HepG2 (cell line): ENCODE measurements around the gene GFRA1. TPM values are rescaled to one million over a fixed set of nuclear protein-coding genes. Genes with fewer than 3 reads are reported as not detected.

ENCODE experiments used
- ATAC-seq: fragments of 200-7000 bp; cut with Tn5 transposase; 3 replicates; pipeline ENCODE4 v1.9.1; 2020; ENCODE audit warnings: mild to moderate bottlenecking, moderate library complexity
- BruUV-seq: library from RNA; stranded (reverse); fragments of 400-500 nt; replicated peaks from 2 replicates; lab custom pipeline; 2021; lab: Mats Ljungman, UMichigan
- CTCF ChIA-PET: fragments of 300-600 bp; formaldehyde crosslinking; extraction: SDS; loops from one replicate; lab custom pipeline; 2021; ENCODE audit warnings: low total read pairs, inconsistent platforms, low intra/inter-chr PET ratio; lab: Yijun Ruan, JAX
- POLR2A ChIA-PET: fragments of 350-600 bp; sonication (Branson Sonifier 250); formaldehyde crosslinking; loops from one replicate; lab custom pipeline; 2020; ENCODE audit warnings: antibody characterized with exemption, inconsistent platforms; lab: Yijun Ruan, JAX
- DNase-seq: peaks from one replicate; pipeline ENCODE4 v3.0.0-alpha.2; 2015; ENCODE audit warnings: low spot score
- FAIRE-seq: peaks from 3 replicates; lab custom pipeline; 2011; peaks lifted over from hg19 to GRCh38; lab: Jason Lieb, UNC
- H2AFZ ChIP-seq: one replicate; pipeline ENCODE4 v1.6.1; 2011; ENCODE audit warnings: low read length, inconsistent platforms
- H3K27ac ChIP-seq: fragments of 300-600 bp; 3 replicates; pipeline ENCODE4 v1.8.0; 2011; ENCODE audit warnings: mixed run types, mild to moderate bottlenecking, mixed read lengths, low read length, inconsistent platforms; ENCODE audit not compliant: insufficient read depth; ENCODE audit errors: extremely low read length
- H3K27me3 ChIP-seq, 2 experiments: fragments of 200-600 bp in 1 of 2; 2 replicates in 1 of 2; 3 replicates in 1 of 2; pipeline versions ENCODE4 v1.6.0 to v1.8.0; 2011; ENCODE audit warnings: low read length in 2 of 2, mild to moderate bottlenecking in 2 of 2, moderate library complexity in 2 of 2, inconsistent platforms in 1 of 2; ENCODE audit not compliant: insufficient read depth in 2 of 2, control insufficient read depth in 1 of 2
- H3K36me3 ChIP-seq, 2 experiments: fragments of 200-600 bp in 1 of 2; replicated peaks in 1 of 2; 2 replicates in 1 of 2; 3 replicates in 1 of 2; pipeline versions ENCODE4 v1.5.1 to v1.8.0; 2011; ENCODE audit warnings: low read length in 2 of 2, inconsistent platforms in 1 of 2; ENCODE audit not compliant: insufficient read depth in 2 of 2, control insufficient read depth in 1 of 2
- H3K4me1 ChIP-seq: 2 replicates; pipeline ENCODE4 v1.5.1; 2012; ENCODE audit warnings: low read length, inconsistent platforms; ENCODE audit not compliant: insufficient read depth
- H3K4me2 ChIP-seq: 2 replicates; pipeline ENCODE4 v1.6.0; 2011; ENCODE audit warnings: low read depth, low read length, inconsistent platforms
- H3K4me3 ChIP-seq, 3 experiments: fragments of 200-600 bp in 1 of 3; sonication (generic), shearing (Covaris generic) in 1 of 3; replicated peaks in 1 of 3; 2 replicates each; pipeline ENCODE4 v1.5.1; 2011 to 2016; ENCODE audit warnings: low read length in 3 of 3, inconsistent platforms in 2 of 3, low read depth in 2 of 3, mild to moderate bottlenecking in 2 of 3, control low read depth in 1 of 3, mixed read lengths in 1 of 3; ENCODE audit not compliant: insufficient read depth in 1 of 3
- H3K79me2 ChIP-seq: one replicate; pipeline ENCODE4 v1.6.1; 2011; ENCODE audit warnings: low read length, inconsistent platforms; ENCODE audit not compliant: insufficient read depth
- H3K9ac ChIP-seq: 2 replicates; pipeline ENCODE4 v1.6.0; 2011; ENCODE audit warnings: mild to moderate bottlenecking, low read depth, low read length, inconsistent platforms; ENCODE audit not compliant: insufficient read depth
- H3K9me3 ChIP-seq: 2 replicates; pipeline ENCODE4 v1.5.1; 2012; ENCODE audit warnings: mild to moderate bottlenecking, low read length
- H4K20me1 ChIP-seq: 2 replicates; pipeline ENCODE4 v1.6.0; 2011; ENCODE audit warnings: inconsistent platforms, mild to moderate bottlenecking, low read length, moderate library complexity; ENCODE audit not compliant: insufficient read depth
- DNMT3B ChIP-seq: conservative IDR thresholded peaks from 2 replicates; pipeline ENCODE4 v1.6.1; 2016; ENCODE audit warnings: missing biosample characterization, control low read depth
- FOXO4 ChIP-seq: sonication (generic); formaldehyde crosslinking; conservative IDR thresholded peaks from 2 replicates; pipeline ENCODE4 v1.8.1; 2023; ENCODE audit warnings: missing genetic modification reagents
- GATA4 ChIP-seq: sonication (generic); IDR thresholded peaks from 2 replicates; pipeline ENCODE4 v1.6.1; 2016; ENCODE audit warnings: antibody characterized with exemption, low read depth, borderline replicate concordance
- HDAC1 ChIP-seq: sonication (generic); formaldehyde crosslinking; IDR thresholded peaks from 2 replicates; pipeline ENCODE4 v1.5.1; 2020; ENCODE audit warnings: mild to moderate bottlenecking, missing genetic modification reagents
- PAX8 ChIP-seq: sonication (generic); formaldehyde crosslinking; IDR thresholded peaks from 2 replicates; pipeline ENCODE4 v1.8.0; 2022; ENCODE audit warnings: mild to moderate bottlenecking, missing genetic modification reagents, borderline replicate concordance
- PTBP1 ChIP-seq: fragments of 200-400 bp; formaldehyde crosslinking; IDR thresholded peaks from 2 replicates; pipeline ENCODE4 v1.6.1; 2018; ENCODE audit warnings: low read length, low read depth; ENCODE audit not compliant: poor library complexity, severe bottlenecking
- RFXANK ChIP-seq: IDR thresholded peaks from 2 replicates; pipeline ENCODE4 v1.6.1; 2016
- SP4 ChIP-seq: sonication (generic); formaldehyde crosslinking; IDR thresholded peaks from 2 replicates; pipeline ENCODE4 v1.8.1; 2023; ENCODE audit warnings: mild to moderate bottlenecking, missing genetic modification reagents
- ZNF124 ChIP-seq: sonication (generic); formaldehyde crosslinking; IDR thresholded peaks from 2 replicates; pipeline ENCODE4 v1.4.0; 2020; ENCODE audit warnings: missing genetic modification reagents
- ZNF263 ChIP-seq: sonication (generic); formaldehyde crosslinking; IDR thresholded peaks from 2 replicates; pipeline ENCODE4 v1.4.0; 2020; ENCODE audit warnings: missing genetic modification reagents
- ZNF296 ChIP-seq: sonication (generic); formaldehyde crosslinking; conservative IDR thresholded peaks from 2 replicates; pipeline ENCODE4 v1.5.0; 2020; ENCODE audit warnings: mild to moderate bottlenecking, missing genetic modification reagents
- ZNF672 ChIP-seq: sonication (generic); formaldehyde crosslinking; IDR thresholded peaks from 2 replicates; pipeline ENCODE4 v1.8.1; 2022; ENCODE audit warnings: missing genetic modification reagents
- ZNF850 ChIP-seq: sonication (generic); formaldehyde crosslinking; conservative IDR thresholded peaks from 2 replicates; pipeline ENCODE4 v1.9.0; 2021; ENCODE audit warnings: mild to moderate bottlenecking, missing genetic modification reagents
- WGBS: methylation state at CpG from one replicate; pipeline ENCODE4 v1.1.6; 2017; ENCODE audit warnings: low lambda C conversion rate; 5-methylcytosine and 5-hydroxymethylcytosine counted together
- in situ Hi-C: cut with HindIII; loops from 2 replicates; pipeline ENCODE4 v1.10.0; 2017; ENCODE audit warnings: low pct_unique_long_range_greater_than_20kb; ENCODE audit not compliant: extremely low pct_ligation_motif_present
- intact Hi-C: fragments of 100-400 bp; cut with micrococcal nuclease; formaldehyde crosslinking; loops from one replicate; pipeline ENCODE4 v1.10.0; 2022; ENCODE audit not compliant: unreplicated experiment
- polyA plus RNA-seq, 8 experiments: library from polyadenylated mRNA; depleted of rRNA in 3 of 8; stranded (reverse) in 7 of 8; unstranded in 1 of 8; fragments of >200 nt; fragmentation: Illumina TruSeq in 4 of 8; extraction: Trizol in 4 of 8; gene quantifications; 2 replicates each; pipeline versions ENCODE4 v1.2.1 to v1.2.3, GENCODE V29; 2011 to 2016; ENCODE audit warnings: low read depth in 4 of 8, missing spikeins in 1 of 8, mixed read lengths in 1 of 8; ENCODE audit not compliant: insufficient read depth in 1 of 8
- total RNA-seq, 5 experiments: library from RNA; depleted of rRNA; stranded (reverse); fragments of >200 nt; fragmentation: Illumina TruSeq; extraction: Trizol; gene quantifications; 2 replicates each; pipeline ENCODE4 v1.2.3, GENCODE V29; 2016; ENCODE audit warnings: low read depth in 1 of 5
- TF ChIP-seq, protein P1 (sequence below): sonication (generic); formaldehyde crosslinking; IDR thresholded peaks from 2 replicates; pipeline ENCODE4 v1.8.1; 2023; ENCODE audit warnings: mild to moderate bottlenecking, moderate library complexity, missing genetic modification reagents

The GFRA1 gene
- total and polyA plus RNA-seq, 2 of the 13 experiments (the other 11 are each of a cell fraction or from before 2014, with no cell fraction given) = not detected

DNA sequence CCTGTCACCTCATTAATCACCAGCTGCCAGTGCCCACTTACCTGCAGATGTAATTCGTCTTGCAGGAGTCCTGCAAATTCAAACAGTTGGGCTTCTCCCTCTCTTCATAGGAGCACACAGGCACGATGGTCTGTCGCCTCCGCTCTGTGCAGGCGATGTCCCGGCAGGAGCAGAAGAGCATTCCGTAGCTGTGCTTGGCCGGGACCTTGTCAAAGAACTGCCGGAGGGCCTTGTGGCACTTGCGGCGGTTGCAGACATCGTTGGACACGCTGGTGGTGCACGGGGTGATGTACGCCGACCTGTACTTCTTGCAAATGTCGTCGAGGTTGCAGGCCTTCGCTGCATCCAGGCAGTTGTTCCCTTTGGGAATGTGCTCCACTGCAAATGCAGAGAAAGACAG is 147.8 kb downstream of the GFRA1 start:
- intact Hi-C loops = no loop called here

More for the DNA sequence above, 147.8 kb downstream of the GFRA1 start:
- ChIA-PET POLR2A (no interaction called here), CTCF (no interaction called here)
- TF ChIP-seq ZNF672 (CRISPR knock-in tag) (no peak), FOXO4 (no peak), SP4 (CRISPR knock-in tag) (no peak), GATA4 (no peak), ZNF850 (CRISPR knock-in tag) (no peak), ZNF124 (CRISPR knock-in tag) (no peak), DNMT3B (no peak), RFXANK (CRISPR knock-in tag) (no peak), ZNF296 (no peak), HDAC1 (CRISPR knock-in tag) (no peak), PAX8 (CRISPR knock-in tag) (no peak), ZNF263 (no peak), PTBP1 (no peak)
- TF ChIP-seq, protein P1, sequence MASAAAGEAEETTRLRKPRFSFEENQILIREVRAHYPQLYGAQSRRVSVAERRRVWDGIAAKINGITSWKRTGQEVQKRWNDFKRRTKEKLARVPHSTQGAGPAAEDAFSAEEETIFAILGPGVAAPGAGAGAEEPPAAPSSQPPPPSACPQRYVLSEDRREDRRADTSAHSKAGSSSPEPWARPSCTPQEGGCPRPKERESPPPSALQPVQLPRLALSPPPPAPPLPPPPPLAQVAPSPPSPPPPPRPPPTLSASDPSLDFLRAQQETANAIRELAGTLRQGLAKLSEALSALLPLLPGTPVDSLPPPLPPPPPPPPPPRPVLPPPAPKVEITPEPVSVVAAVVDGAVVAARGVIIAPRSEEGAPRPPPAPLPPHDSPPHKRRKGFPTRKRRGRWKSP (CRISPR knock-in tag) = no peak
- DNase-seq (no peak), ATAC-seq (no peak), FAIRE-seq (no peak)
- WGBS = 46% methylated on average over 9 of the region's 19 CpGs
- no peak overlapping the region for H3K4me3 ChIP-seq
- no peaks in the 10 kb centered on the region for H4K20me1 ChIP-seq
- H3K9ac ChIP-seq = no peak overlapping the region
- no peak overlapping the region for H3K27ac ChIP-seq
- no peaks in the 10 kb centered on the region for H3K36me3 ChIP-seq
- BruUV-seq = no TSS peak
- H2AFZ ChIP-seq = no peak overlapping the region
- H3K27me3 ChIP-seq = no peaks in the 10 kb centered on the region; a peak in 2 of 5 replicates
- H3K4me2 ChIP-seq = no peak overlapping the region
- no peaks in the 10 kb centered on the region for H3K79me2 ChIP-seq
- no peaks in the 10 kb centered on the region for H3K4me1 ChIP-seq
- no peaks in the 10 kb centered on the region for H3K9me3 ChIP-seq
- in situ Hi-C loops = no loop called here
